NT2/D1 (cell line): ENCODE data around the gene AP5Z1.
"Not testable (repeated sequence)": the region's sequence is repeated elsewhere in the genome, so short reads cannot be mapped to it uniquely, and the experiment has no call there.

Experiments
- DNase-seq: peaks from one replicate; pipeline ENCODE4 v3.0.0-alpha.2; 2011; ENCODE audit warnings: low read depth, low spot score
- H3K27me3 ChIP-seq: 2 replicates; pipeline ENCODE4 v1.6.0; 2011; ENCODE audit warnings: mild to moderate bottlenecking; ENCODE audit not compliant: insufficient read length, insufficient read depth
- H3K36me3 ChIP-seq: 2 replicates; pipeline ENCODE4 v1.6.1; 2011; ENCODE audit warnings: mild to moderate bottlenecking, low read length, mixed read lengths; ENCODE audit not compliant: insufficient read depth, insufficient read length
- H3K4me1 ChIP-seq: 2 replicates; pipeline ENCODE4 v1.5.1; 2011; ENCODE audit not compliant: insufficient read depth, insufficient read length
- H3K4me3 ChIP-seq: 2 replicates; pipeline ENCODE4 v1.5.1; 2011; ENCODE audit warnings: low read depth; ENCODE audit not compliant: insufficient read length
- H3K9ac ChIP-seq: 2 replicates; pipeline ENCODE4 v1.6.0; 2011; ENCODE audit warnings: low read depth; ENCODE audit not compliant: insufficient read length
- H3K9me3 ChIP-seq: 2 replicates; pipeline ENCODE4 v1.5.1; 2011; ENCODE audit warnings: mild to moderate bottlenecking, low read length; ENCODE audit not compliant: insufficient read depth
- SUZ12 ChIP-seq: IDR thresholded peaks from 2 replicates; pipeline ENCODE4 v1.6.1; 2011; ENCODE audit not compliant: insufficient read length, insufficient read depth; ENCODE audit errors: extremely low read depth
- YY1 ChIP-seq: IDR thresholded peaks from 2 replicates; pipeline ENCODE4 v1.6.1; 2011; ENCODE audit not compliant: insufficient read length, insufficient read depth
- ZNF274 ChIP-seq: IDR thresholded peaks from 2 replicates; pipeline ENCODE4 v1.6.1; 2011; ENCODE audit warnings: mild to moderate bottlenecking, low read depth, low read length

The AP5Z1 gene

DNA sequence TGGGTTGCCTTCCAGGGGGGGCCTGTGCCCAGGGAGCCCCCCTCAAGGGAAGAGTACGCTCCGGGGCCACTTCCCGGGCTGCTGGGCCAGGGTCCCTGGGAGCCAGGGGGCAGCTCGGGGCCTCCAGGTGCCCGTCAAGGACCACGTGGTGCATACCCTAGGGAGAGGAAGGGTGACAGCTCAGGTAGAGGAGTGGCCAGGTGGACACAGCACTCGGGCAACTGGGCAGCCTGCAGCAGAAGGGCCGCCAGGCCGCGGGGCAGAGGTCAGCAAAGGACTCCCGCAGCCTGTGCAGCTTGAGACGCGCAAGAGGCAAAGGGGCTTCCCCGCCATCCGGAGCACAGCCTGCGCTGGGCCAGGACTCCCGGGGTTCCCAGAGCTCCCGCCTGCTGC is 26.4 kb downstream of the AP5Z1 start:
- no peak overlapping the region for H3K4me3 ChIP-seq
- H3K9ac ChIP-seq, result no peak overlapping the region
- peaks cover 8% of the 10 kb centered on the region for H3K36me3 ChIP-seq
- no peak for TF ChIP-seq SUZ12
- no peak for TF ChIP-seq ZNF274
- TF ChIP-seq YY1, result no peak
- H3K9me3 ChIP-seq, result no peaks in the 10 kb centered on the region
- no peaks in the 10 kb centered on the region for H3K27me3 ChIP-seq
- peaks cover 13% of the 10 kb centered on the region for H3K4me1 ChIP-seq
- no peak for DNase-seq

DNA sequence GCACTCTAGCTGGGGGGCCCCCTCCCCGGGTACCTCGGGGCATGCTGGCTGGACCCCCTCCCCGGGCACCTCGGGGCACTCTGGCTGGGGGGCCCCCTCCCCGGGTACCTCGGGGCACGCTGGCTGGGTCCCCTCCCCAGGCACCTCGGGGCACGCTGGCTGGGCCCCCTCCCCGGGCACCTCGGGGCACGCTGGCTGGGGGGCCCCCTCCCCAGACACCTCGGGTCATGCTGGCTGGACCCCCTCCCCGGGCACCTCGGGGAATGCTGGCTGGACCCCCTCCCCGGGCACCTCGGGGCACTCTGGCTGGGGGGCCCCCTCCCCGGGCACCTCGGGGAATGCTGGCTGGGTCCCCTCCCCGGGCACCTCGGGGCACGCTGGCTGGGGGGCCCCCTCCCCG is 27.2 kb downstream of the AP5Z1 start:
- H3K4me3 ChIP-seq, H3K9me3 ChIP-seq, H3K36me3 ChIP-seq, H3K27me3 ChIP-seq, H3K9ac ChIP-seq, DNase-seq: not testable (repeated sequence)
- H3K4me1 ChIP-seq, result peaks cover 14% of the 10 kb centered on the region

DNA sequence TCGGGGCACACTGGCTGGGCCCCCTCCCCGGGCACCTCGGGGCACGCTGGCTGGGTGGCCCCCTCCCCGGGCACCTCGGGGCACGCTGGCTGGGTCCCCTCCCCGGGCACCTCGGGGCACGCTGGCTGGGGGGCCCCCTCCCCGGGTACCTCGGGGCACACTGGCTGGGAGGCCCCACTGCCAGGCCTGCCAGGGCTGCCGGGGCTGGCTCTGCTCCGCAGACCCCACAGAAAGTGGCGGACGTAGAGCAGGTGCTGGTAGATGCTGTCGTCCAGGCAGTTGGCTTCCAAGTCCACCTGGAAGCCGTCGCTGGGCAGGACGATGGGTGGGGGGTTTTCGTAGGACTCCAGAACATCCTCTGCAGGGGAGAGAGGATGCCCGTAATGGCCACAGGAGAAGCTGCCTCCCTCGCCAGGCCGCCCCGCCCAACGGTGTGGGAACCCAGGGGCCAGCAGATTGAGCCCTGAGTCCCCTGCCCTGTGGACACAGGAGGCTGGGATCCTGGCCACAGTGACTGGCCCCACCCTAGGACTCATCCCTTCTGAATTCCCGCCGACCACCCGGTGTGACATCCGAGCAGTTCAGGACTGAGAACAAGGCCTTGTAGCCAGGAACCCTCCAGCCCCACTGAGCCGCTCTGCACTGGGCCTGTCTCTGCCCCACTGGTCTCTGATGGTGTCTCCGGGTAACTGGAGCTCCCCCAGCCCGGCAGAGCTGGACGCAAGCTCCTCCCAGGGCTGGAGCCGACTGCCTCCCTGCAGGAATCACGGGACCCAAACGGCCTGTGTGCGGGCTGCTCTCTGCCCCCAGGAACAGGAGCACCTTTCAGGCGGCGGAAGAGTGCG is 28.2 kb downstream of the AP5Z1 start:
- H3K9me3 ChIP-seq, result no peaks in the 10 kb centered on the region
- peak overlapping the region; percentile 67 for H3K9ac ChIP-seq
- H3K4me3 ChIP-seq, result no peak overlapping the region
- TF ChIP-seq YY1, result no peak
- no peak for TF ChIP-seq SUZ12
- TF ChIP-seq ZNF274, result no peak
- peaks cover 4% of the 10 kb centered on the region for H3K36me3 ChIP-seq
- H3K4me1 ChIP-seq, result peaks cover 10% of the 10 kb centered on the region
- no peak for DNase-seq
- H3K27me3 ChIP-seq, result no peaks in the 10 kb centered on the region

DNA sequence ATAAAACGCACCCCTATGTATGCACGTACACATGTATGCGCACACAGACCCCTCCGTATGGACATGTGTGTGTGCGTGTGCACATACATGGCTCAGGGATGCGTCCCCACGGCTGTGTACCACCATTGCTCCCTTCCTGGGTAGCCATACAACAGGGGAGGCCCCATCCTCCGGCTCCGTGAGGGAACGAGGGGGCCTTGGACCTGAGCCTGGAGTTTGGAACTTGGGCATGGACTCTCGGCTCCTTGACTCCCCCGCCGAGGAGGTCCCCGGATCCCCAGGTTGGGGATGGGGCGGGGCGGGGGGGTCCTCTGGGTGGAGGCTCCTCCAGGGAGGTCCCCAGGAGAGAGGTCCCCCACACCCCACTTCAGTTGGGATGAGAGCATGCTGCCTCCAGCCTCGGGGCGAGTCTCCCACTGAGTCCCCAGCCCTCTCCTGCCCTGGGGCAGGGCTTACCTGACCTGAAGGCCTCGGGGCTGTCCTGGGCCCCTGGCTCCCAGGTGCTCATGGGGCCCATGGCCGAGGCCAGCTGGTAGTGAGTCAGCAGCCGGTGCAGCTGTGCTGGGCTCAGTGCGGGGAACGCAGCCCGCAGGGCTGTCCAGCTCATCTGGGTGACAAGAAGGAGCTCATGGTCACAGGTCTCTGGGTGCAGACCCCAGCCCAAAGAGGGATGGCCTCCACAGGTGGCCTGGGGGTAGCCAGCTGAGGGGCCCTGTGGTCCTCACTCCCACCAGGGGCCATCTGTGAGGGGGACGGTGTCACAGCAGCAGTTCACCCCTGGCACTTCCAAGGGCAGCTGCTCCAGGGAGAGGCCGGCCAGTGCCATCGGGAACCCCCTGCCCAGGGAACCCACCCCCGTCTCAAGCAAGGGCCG is 29.9 kb downstream of the AP5Z1 start:
- no peak for TF ChIP-seq SUZ12
- H3K9ac ChIP-seq, result peak overlapping the region; percentile 18
- H3K9me3 ChIP-seq, result no peaks in the 10 kb centered on the region
- H3K4me3 ChIP-seq, result no peak overlapping the region
- peaks cover 6% of the 10 kb centered on the region for H3K36me3 ChIP-seq
- H3K4me1 ChIP-seq, result peaks cover 13% of the 10 kb centered on the region
- H3K27me3 ChIP-seq, result no peaks in the 10 kb centered on the region
- no peak for DNase-seq

GRCh38 chr7:4805984-4806300 is 30.5 kb downstream of the AP5Z1 start:
- Histone ChIP-seq H3K27me3 (no peaks in the 10 kb centered on the region), H3K4me1 (peaks cover 13% of the 10 kb centered on the region), H3K9me3 (no peaks in the 10 kb centered on the region), H3K36me3 (peaks cover 8% of the 10 kb centered on the region), H3K4me3 (no peak overlapping the region), H3K9ac (no peak overlapping the region)
- no peak for TF ChIP-seq SUZ12
- no peak for TF ChIP-seq YY1
- no peak for TF ChIP-seq ZNF274
- no peak for DNase-seq

- Histone ChIP-seq H3K36me3 (peaks cover 8% of the 10 kb centered on the region), H3K9ac (no peak overlapping the region), H3K4me1 (peaks cover 13% of the 10 kb centered on the region), H3K4me3 (no peak overlapping the region), H3K27me3 (no peaks in the 10 kb centered on the region), H3K9me3 (no peaks in the 10 kb centered on the region)
- DNase-seq, result no peak
- TF ChIP-seq SUZ12 (no peak), YY1 (no peak), ZNF274 (no peak)
These were observed 31.7 kb downstream of the AP5Z1 start for GRCh38 chr7:4806983-4807597.

- DNase-seq, result no peak
- TF ChIP-seq ZNF274 (no peak), YY1 (no peak), SUZ12 (no peak)
- no peak overlapping the region for H3K9ac ChIP-seq
- peaks cover 13% of the 10 kb centered on the region for H3K4me1 ChIP-seq
- no peaks in the 10 kb centered on the region for H3K27me3 ChIP-seq
- no peak overlapping the region for H3K4me3 ChIP-seq
- peaks cover 8% of the 10 kb centered on the region for H3K36me3 ChIP-seq
- no peaks in the 10 kb centered on the region for H3K9me3 ChIP-seq
These were observed 32.2 kb downstream of the AP5Z1 start for GRCh38 chr7:4807598-4808016.
